NCI-H2171 (cell line): ENCODE results near the gene SH3PXD2A.

ENCODE experiments used
- DNase-seq: peaks from one replicate; lab custom pipeline; 2025; lab: John Stamatoyannopoulos, UW

The SH3PXD2A gene

DNA sequence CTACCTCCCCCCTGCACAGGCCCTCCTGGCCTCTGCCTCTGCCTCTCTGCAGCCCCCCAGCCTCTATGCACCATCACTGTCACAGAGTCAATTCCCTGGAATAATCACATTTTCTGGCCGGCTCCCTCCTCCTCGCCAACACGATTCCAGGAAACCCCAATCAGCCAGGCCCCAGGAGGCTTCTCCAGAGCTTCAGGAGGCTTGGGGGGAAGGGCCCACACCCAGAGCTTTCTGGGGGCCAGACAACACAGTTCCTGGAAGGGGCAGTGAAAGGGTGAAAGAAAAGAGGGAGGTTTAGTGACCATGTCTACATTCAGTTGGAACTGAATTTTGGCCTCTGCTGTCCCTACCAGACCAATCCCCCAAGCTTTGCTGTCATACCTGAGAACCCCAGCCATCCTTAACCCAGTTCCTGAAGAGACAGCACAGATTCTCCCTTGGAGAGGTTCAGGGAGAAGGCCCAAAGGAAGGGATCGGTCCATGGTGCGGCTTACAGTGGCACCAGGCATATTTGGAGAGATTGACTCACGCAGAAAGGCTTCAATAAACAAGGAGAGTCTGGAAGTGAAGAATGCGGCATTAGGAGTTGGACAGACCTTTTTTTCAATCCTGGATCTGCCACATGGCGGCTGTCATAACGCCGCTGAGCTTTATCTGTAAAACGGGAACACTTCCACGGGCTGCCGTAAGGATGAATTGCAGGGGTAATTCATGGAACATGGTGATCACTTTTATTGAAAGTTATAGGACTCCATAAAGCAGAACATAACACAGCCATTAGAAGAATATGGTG lies 272.8 kb downstream of the SH3PXD2A start:
- DNase-seq: no peak

DNA sequence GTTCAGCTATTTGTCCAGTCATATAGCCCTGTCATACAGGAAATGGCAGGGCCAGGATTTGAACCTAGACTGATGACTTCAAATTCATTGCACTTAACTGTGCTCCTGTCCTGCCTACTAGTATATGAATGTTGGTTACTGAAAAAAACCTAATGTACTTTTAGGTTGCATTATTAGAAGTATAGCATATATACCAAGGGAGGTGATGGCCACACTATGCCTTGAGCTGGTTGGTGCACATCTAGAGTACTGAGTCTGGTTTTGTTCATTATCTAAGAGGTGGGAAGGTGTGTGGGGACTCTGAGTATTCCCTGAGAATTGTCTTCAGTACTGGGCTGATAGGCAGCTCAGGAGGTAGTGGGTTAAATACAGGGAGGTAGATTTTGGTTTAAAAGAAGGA lies 273.9 kb downstream of the SH3PXD2A start:
- DNase-seq: no peak

DNA sequence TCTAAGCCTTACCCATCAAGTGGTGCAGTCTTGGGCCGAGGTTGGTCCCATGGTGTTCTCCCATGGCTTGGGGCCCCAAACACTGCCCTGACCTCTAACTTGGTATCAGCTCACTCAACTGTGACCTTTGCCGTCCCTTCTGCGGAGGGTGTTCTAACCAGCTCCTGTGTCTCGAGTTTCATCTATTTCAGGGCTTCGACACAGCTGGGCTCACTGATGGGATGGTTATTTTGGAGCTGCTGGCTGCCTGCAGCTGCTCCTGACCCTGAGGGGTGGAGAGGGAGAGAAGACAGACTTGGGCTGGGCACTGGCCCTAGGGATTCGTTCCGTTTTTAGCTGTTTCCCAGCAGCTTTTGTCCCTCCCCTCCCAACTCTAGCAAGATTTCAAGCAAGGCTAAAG lies 274.9 kb downstream of the SH3PXD2A start:
- no peak for DNase-seq

DNA sequence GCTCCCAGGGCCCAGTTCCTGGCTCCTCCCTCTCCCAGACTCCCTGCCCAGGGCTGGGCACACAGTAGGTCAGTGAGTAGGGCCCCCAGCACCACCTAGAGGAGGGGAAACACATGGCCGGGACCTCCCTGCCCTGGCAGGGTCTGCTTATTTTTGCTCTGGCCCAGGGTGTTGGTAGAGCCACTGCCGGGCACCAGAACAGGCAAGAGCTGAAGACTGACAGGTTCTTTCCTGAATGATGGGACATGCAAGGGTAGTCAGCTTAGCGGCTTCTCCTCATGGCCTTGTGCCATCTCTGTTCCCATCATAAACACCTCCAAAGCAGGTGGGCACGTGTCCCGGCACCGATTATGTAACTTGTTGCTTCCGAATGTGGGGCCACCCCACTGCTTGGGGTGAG lies 275.4 kb downstream of the SH3PXD2A start:
- no peak for DNase-seq

DNA sequence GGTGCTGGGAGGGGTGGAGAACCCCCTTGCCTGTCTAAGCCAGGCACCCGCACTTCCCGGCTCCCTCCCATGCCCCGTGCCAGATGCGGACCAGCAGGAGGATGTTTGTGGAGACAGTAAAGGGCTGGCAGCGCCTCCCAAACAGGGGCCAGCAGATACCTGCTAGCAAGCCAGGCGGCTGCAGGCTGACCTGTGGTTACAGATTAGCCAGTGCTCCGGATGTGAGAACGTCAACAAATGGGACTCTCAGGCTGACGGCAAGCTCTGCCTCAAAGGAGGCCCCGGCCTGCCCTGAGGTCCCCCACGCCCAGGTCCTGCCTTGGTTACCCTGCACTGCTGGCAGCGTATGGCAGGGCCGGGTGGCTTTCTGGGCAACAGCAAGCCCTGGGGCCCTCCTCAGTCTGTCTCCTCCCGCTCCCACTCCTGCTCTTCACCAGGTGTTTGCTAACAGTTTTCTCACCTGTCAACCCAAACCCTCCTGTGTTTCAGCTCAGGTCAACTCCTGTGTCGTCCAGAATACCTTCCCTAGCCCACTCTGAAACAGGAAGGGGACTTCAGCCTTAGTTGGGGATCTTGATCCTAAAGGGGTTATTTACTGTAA lies 276.5 kb downstream of the SH3PXD2A start:
- DNase-seq: no peak

DNA sequence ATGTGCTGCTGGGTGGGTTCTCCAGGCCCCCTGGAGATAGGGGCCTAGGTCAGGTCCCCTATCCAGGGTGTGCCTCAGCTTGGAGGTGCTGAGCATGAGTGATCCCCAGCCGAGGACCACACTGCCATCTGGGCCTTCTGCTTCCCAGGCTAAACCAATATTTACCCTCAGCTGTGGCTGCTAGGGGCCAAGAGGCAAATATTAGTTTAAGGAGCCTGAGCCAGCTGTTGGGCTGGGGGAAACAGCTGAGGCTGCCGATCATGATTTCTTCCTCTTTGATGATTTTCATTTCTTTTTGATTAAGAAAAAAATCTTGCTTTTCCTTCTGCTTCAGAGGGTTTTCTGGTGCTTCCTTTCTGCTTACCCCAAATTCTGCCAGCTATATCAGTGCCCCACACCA lies 278.5 kb downstream of the SH3PXD2A start:
- DNase-seq: no peak

DNA sequence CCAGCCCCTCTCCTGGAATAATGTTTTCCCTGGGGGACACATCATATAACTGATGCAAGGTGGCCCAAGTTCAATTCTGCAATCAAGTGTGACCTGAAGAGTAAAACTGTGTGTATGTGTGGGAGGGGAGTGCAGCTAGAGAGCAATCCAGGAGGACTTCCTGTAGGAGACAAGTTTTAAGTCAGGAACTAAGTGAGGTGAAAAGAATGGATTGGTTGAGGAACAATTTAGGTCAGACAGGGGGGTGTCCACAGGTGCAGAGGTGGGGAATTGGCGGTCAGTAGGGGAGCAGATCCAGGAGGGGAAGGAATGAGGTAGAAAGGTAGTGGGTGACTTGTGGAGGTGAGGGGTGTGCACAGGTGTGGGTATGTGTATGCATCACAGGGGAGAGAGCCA lies 279.3 kb downstream of the SH3PXD2A start:
- DNase-seq: no peak

DNA sequence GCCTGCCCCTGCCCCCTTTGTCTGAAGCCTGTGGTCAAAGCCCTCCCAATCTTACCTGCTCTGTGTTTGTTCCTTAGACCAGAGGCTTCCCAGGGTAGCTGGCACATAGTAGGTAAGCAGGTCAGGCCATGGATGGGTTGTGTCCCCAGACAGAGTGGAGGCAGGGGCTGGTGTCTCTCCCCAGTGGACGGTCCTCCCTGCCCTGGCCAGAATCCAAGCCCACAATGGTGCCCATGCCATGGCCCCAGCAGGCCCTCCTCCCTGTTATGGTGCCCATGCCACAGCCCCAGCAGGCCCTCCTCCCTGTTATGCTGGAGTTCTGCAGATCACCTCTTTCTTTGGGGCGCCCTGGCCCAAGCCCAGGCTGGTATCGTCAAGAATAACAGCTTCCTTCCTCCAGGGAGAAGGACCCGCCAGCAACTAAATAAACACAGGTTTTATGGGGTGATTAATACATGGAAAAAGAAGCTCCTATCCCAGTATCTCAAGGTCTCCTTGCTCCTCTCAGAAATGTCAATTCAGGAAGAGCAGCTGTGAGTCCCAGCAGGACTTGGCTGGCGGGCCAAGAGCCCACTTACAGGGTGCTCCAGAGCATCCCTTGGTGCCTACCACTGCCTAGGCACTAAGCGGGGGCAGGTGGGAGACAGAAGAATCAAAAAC lies 279.8 kb downstream of the SH3PXD2A start:
- DNase-seq: no peak

DNA sequence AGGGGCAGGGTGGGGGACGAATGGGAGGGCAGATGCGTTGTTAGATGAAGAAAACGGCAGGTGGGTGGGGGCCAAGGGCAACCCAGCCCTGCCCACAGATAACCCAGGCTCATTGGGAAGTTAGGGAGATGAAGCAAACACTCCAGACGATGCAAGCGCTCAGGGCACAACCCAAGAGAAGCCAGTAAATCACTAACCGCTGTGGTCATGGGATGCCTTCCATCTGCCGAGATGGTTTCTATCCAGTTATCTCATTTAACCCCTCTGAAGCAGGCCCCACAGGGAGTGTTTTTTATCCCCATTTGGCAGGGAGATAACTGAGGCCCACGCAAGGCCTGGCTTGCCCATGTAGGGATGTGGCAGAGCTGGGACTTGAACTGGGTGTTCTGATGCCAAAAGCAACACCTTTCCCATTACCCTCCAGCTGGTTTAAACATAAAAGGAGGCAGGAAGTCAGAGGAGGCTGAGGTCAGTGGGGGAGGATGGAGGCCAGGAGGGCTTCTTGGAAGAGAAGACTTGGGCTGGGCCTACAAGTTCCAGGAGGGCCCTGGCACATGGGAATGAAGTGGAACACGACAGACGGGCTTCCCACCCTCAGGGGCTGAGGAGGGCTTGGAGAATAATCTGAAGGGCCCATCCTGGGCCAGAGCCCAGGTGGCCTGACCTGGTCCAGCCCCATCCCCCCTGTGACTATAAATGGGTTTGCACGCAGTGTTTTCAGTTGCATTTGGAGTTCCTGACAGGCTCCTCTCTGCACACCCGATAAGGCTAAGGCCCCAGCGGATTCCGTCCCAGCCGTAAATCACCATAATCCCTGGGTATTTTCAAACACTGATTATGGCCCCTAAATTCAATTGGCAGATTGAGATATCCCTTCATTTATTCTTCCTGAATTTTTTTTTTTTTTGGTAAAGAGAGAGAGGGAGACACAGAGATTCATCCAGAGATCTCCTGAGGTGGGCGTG lies 281.0 kb downstream of the SH3PXD2A start:
- DNase-seq: no peak

DNA sequence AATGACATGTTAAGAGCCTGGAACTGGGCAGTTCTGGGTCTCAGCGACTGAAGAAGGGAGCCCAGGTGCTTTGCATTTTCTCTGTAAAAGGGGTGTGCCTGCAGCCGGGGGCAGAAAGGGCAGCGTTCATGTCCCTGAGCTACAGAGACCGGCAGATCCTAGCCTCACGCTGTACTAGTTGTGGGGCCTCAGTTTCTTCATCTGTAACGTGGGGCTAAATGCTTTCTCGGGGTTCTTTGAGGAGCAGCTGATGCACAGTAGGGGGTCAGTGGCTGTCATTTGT lies 282.2 kb downstream of the SH3PXD2A start:
- DNase-seq: no peak

DNA sequence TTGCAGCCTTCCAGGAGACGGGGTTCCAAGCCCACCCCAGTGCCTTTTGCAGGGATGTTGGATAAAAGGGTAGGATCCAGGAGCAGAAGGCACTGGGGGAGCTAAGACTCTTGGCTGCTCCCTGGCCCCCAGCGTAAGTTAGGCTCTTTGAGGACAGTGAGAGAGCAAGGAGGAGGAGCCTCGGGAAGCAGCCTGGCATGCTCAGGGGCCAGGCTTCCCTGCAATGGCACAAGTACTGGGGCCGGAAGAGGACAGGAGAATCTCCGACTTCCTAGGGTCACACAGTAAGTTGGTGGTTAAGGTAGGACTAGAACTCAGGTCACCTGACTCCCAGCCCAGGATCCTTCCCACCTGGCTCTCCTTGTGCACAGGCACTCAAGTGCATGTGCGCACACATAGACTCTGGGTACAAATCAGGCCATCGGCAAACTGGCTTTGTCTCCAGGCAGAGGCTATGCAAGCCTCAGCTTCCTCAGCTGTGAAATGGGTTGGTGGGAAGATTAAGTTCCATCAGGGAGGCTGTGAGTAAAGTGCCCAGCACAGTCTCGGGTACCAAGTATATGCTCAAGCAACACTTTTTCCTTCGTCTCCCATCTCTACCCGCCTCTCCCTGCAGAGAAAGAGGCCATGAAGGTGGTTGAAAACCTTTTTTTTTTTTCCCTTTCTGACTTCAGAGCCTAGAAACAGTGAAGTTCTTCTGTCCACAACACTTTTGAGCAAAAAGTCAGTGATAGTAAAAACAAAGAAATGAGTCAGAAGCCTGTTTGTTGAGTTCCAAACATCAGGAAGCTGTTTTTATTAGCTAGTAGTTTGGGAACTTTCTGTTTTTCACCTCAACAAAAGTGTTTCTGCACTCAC lies 282.8 kb downstream of the SH3PXD2A start:
- no peak for DNase-seq

DNA sequence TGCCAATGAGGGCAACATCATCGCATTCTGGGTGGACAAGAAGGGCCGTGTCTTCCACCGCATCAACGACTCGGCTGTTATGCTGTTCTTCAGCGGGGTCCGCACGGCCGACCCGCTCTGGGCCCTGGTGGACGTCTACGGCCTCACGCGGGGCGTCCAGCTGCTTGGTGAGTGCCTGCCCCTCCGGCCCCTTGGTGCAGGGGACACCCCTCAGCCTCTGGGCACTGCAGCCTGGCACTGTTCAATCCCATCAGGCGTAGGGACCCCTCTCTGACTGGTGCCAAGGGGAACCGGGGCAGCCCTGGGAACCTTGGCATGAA lies 283.8 kb downstream of the SH3PXD2A start:
- DNase-seq: no peak

DNA sequence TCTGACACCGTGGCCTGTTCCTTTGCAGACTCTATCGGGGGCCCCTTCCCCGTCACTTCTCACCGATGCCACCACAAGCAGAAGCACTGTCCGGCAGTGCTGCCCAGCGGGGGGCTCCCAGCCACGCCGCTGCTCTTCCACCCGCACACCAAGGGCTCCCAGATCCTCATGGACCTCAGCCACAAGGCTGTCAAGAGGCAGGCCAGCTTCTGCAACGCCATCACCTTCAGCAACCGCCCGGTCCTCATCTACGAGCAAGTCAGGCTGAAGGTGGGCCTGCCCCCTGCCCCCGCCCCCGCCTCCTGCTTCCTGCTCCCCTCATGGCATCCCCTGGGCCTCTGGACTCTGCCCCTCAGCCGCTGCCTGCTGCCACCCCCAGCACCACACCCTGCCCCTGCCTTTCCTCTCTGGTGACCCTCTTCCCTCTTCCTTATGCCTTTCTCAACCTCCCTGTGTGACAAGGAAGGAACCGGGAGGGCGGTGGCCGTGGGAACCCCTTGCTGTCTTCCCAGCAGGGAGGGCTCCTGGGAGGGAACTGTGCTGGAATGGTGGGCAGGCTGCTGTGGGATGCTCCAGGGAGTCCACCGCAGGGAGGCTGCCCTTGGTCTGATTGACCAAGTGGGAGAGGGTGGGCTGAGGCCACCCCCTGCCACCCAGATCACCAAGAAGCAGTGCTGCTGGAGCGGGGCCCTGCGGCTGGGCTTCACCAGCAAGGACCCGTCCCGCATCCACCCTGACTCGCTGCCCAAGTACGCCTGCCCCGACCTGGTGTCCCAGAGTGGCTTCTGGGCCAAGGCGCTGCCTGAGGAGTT lies 284.3 kb downstream of the SH3PXD2A start:
- no peak for DNase-seq

DNA sequence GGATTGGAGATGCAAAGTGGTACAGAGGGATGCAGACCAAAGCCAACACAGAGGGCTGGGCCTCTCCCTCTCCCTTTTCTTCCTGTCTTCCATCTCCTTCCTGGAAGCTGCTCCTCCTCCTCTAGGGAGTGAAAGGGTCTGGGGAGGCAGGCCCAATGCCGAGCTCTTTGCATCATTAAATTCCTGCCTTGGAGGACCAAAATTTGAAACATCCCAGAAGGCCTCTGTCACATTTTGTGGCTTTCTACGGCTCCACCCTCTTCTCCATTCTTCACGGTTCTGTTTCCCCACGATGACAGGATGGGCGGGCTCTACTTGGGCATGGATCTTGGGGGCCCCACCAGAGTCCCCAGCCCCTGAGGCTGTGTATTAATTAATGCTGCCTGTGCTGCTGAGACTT lies 285.5 kb downstream of the SH3PXD2A start:
- DNase-seq: no peak

DNA sequence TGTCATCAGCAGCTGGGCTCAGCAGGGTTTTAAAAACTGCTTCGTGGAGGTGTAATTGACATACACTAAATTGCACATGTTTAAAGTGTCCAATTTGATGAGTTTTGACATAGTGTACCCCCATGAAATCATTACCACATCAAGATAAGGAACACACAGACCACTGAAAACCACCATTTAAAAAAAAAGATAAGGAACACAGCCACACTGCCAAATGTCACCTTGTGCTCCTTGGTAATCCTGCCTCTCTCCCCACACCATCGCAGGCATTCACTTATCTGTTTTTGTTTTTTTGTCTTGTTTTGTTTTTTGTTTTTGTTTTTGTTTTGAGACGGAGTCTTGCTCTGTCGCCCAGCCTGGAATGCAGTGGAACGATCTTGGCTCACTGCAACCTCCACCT lies 286.9 kb downstream of the SH3PXD2A start:
- no peak for DNase-seq

DNA sequence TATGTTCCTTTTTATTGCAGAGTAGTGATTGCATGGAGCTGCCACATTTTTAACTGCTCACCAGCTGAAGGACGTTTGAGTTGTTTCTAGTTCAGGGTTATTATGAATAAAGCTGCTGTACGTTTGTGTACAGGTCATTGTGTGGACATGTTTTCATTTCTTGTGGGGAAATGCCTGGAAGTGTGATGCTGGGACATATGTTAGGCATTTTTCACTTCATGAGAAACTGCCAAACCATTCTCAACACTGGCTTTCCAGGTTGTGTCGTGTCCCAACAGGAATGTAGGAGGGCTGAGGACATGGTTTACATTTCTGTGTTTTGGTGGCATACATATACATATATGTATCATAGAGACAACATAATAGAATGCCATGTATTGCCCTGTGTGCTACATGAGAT lies 288.8 kb downstream of the SH3PXD2A start:
- no peak for DNase-seq

DNA sequence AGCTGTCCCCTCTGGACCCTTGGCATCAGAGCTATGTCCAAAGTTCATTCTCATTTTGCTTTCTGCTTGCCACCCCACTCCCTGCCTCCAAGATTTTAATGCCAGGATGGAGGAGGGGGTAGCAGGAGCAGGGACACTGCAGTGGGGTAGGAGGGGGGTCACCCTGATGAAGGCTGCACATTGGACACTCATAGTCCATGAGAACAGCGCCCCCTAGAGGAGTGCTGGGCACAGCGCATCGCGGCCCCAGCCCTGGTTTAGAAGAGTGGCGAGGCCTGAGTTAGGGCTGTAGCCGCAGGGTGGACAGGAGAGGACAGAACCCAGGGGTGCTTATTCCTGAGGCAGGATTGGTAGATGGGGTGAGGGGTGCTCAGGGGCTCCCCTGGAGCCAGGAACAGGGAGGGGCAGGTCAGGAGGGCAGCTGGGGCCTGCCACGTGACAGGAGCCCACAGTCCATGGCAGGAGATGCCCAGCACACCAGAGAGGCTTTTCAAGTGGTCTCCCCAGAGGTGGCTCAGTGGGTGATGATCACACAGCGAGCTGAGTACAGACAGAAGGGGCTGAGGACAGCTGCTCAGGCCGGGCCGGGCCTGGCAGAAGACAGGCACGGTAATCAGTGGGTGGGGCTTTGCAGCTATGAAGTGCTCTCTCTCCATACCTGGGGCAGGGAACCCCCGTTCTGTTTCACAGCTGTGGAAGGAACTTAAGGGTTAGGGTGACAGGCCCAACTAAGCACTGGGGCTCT lies 290.4 kb downstream of the SH3PXD2A start:
- no peak for DNase-seq

DNA sequence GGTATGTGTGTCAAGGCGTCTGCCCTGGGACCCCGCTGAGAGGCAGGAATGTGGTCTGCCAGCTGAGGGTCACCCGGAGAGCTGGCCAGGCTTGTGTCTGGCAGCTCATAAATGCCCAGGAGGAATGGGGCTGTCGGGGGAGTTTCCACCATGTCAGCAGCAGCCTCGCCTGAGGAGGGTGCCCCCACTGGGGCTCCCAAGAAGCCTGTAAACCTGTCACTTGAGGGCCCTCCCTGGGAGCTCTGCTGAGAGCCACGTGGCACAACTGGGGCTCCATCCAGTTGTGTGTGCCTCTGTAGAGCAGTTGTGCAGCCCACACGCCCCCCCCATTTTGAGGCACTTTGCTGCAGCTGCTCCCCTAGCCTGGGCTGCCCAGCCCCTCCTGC lies 291.3 kb downstream of the SH3PXD2A start:
- DNase-seq: no peak

DNA sequence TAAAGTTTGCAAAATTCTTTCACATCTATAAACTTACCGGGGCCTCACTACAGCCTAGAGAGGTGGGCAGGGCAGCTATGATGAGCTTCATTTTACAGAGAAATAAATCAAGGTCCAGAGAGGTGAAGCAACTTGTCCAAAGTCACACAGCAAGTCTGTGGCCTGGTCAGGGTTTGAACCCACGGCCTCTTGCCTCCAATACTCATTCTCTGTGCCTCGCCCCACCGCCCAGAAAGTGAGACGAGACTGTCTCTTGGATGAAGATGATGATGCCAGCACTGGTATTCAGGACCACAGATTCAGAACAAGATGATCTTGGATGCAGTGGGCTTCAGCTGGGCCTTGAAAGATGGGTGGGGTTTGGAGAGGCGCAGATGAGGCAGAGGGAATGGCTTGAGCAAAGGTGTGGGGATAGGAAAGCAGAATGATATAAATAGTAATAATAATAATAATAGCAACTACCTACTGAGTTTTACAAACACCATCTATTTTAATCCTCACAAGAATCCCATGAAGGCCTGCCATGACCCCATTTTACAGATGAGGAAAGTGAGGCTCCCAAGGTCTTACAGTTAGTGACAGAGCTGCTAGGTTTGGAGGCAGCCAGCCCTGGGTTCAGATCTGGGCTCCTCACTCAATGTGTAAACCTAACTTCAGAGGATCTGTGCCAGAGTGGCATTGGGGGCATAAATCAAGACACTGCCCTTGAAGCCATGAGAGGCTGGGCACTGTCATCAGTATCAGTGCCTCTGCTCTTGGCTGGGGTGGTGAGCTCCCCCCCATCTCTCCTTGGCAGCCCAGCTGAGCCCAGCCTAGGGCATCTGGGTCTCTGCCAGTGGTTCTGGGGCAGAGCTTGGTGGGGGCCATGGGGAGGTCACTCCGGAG lies 291.9 kb downstream of the SH3PXD2A start:
- DNase-seq: no peak
